HL-60 (cell line): ENCODE results near the gene ARID1B.
A peak's percentile ranks its signal among the peaks of the same experiment; 100 is the strongest.

Experiments
- DNase-seq, 2 experiments: peaks; one replicate each; pipeline ENCODE4 v3.0.0-alpha.2; 2010 to 2020; ENCODE audit warnings: low read depth in 1 of 2, low spot score in 1 of 2
- H3K27ac ChIP-seq: fragments of 250-450 bp; sonication (Bioruptor Pico); replicated peaks from 2 replicates; pipeline ENCODE4 v1.5.1; 2020; ENCODE audit warnings: mild to moderate bottlenecking, moderate library complexity
- H3K27me3 ChIP-seq: fragments of 250-450 bp; sonication (Bioruptor Pico); 2 replicates; pipeline ENCODE4 v1.5.1; 2021; ENCODE audit warnings: mild to moderate bottlenecking, moderate library complexity; ENCODE audit not compliant: insufficient read depth, poor library complexity, severe bottlenecking
- H3K4me3 ChIP-seq: replicated peaks from 2 replicates; pipeline ENCODE4 v1.5.1; 2011; ENCODE audit warnings: mild to moderate bottlenecking, control low read depth, low read length; ENCODE audit not compliant: insufficient read depth
- CTCF ChIP-seq: IDR thresholded peaks from one replicate; pipeline ENCODE4 v1.5.1; 2011; ENCODE audit warnings: low read length, control low read depth, inconsistent platforms; ENCODE audit not compliant: insufficient read depth
- GABPA ChIP-seq: IDR thresholded peaks from 2 replicates; pipeline ENCODE4 v1.6.1; 2012; ENCODE audit warnings: low read depth
- POLR2AphosphoS5 ChIP-seq: IDR thresholded peaks from 2 replicates; pipeline ENCODE4 v1.6.1; 2012; ENCODE audit warnings: low read depth
- REST ChIP-seq: IDR thresholded peaks from 2 replicates; pipeline ENCODE4 v1.6.1; 2012; ENCODE audit warnings: low read depth; ENCODE audit not compliant: insufficient replicate concordance
- SPI1 ChIP-seq: IDR thresholded peaks from 2 replicates; pipeline ENCODE4 v1.6.1; 2012; ENCODE audit warnings: low read depth, mild to moderate bottlenecking, borderline replicate concordance

The ARID1B gene

GRCh38 chr6:157097255-157097955 lies 320.2 kb downstream of the ARID1B start:
- Histone ChIP-seq H3K4me3 (no peak overlapping the region), H3K27me3 (no peaks in the 10 kb centered on the region), H3K27ac (no peak overlapping the region)
- DNase-seq, result no peak
- TF ChIP-seq REST (no peak), POLR2AphosphoS5 (no peak), GABPA (no peak), CTCF (no peak), SPI1 (no peak)

- Histone ChIP-seq H3K27ac (no peak overlapping the region), H3K4me3 (no peak overlapping the region), H3K27me3 (no peaks in the 10 kb centered on the region)
- no peak for DNase-seq
- no peak for TF ChIP-seq GABPA
- TF ChIP-seq CTCF, result no peak
- no peak for TF ChIP-seq SPI1
- no peak for TF ChIP-seq REST
- no peak for TF ChIP-seq POLR2AphosphoS5
Observed at GRCh38 chr6:157098999-157099398, 321.8 kb downstream of the ARID1B start.

GRCh38 chr6:157099912-157100593 lies 322.9 kb downstream of the ARID1B start:
- DNase-seq, result peak; percentile 45 to 77
- TF ChIP-seq SPI1 (peak; percentile 62; the same call in 1 of the 2 replicates), POLR2AphosphoS5 (0 out of 2 replicates have a peak, but pooled peaks have one; percentile 40), GABPA (peak; percentile 33; the same call in 1 of the 2 replicates), CTCF (no peak), REST (no peak)

More at GRCh38 chr6:157099912-157100593, 322.9 kb downstream of the ARID1B start:
- peak overlapping the region; percentile 27; the same call in 1 of the 2 replicates for H3K27ac ChIP-seq
- H3K27me3 ChIP-seq, result no peaks in the 10 kb centered on the region
- no peak overlapping the region for H3K4me3 ChIP-seq
